IPS-20b (cell line): ENCODE data around the gene OR1S1.

Source experiments
- H3K27ac ChIP-seq: one replicate; pipeline ENCODE4 v1.5.1; 2013; ENCODE audit warnings: low read length
- H3K27me3 ChIP-seq: 2 replicates; pipeline ENCODE4 v1.6.1; 2013; ENCODE audit warnings: mild to moderate bottlenecking, low read length, inconsistent platforms; ENCODE audit not compliant: insufficient read depth
- H3K36me3 ChIP-seq: 2 replicates; pipeline ENCODE4 v1.6.1; 2013; ENCODE audit warnings: low read depth, mild to moderate bottlenecking, inconsistent platforms, low read length, moderate library complexity; ENCODE audit not compliant: insufficient read depth
- H3K4me1 ChIP-seq: 2 replicates; pipeline ENCODE4 v1.6.1; 2013; ENCODE audit warnings: mild to moderate bottlenecking, control low read depth, inconsistent platforms, low read length, moderate library complexity; ENCODE audit not compliant: insufficient read depth
- H3K4me3 ChIP-seq: 2 replicates; pipeline ENCODE4 v1.5.1; 2013; ENCODE audit warnings: mild to moderate bottlenecking, low read length, inconsistent platforms
- H3K9ac ChIP-seq: 2 replicates; pipeline ENCODE4 v1.6.1; 2013; ENCODE audit warnings: low read depth, mild to moderate bottlenecking, inconsistent platforms, low read length, moderate library complexity
- H3K9me3 ChIP-seq: 2 replicates; pipeline ENCODE4 v1.6.1; 2013; ENCODE audit warnings: mild to moderate bottlenecking, low read depth, low read length, inconsistent platforms; ENCODE audit not compliant: insufficient read depth

Gene OR1S1

GRCh38 chr11:58199271-58199670, 13.2 kb upstream of the OR1S1 start:
- H3K36me3 ChIP-seq: no peaks in the 10 kb centered on the region
- H3K4me3 ChIP-seq: no peak overlapping the region
- H3K4me1 ChIP-seq: no peaks in the 10 kb centered on the region
- H3K27ac ChIP-seq: no peak overlapping the region
- no peak overlapping the region for H3K9ac ChIP-seq
- H3K9me3 ChIP-seq: peaks cover 16% of the 10 kb centered on the region
- no peaks in the 10 kb centered on the region for H3K27me3 ChIP-seq

GRCh38 chr11:58204042-58204441, 8.5 kb upstream of the OR1S1 start, which contains the start of gene OR1S2:
Gene OR1S2 (minus strand): TSS chr11:58204142. CDS start chr11:58204142, 0 bp downstream.
- Histone ChIP-seq H3K27ac (no peak within 1 kb of the TSS), H3K4me3 (no peak within 1 kb of the TSS), H3K36me3 (no peaks in the 10 kb centered on the region), H3K9me3 (no peaks in the 10 kb centered on the region), H3K9ac (no peak within 1 kb of the TSS), H3K4me1 (no peaks in the 10 kb centered on the region), H3K27me3 (no peaks in the 10 kb centered on the region)

GRCh38 chr11:58216476-58216875, 4.0 kb downstream of the OR1S1 start:
- no peaks in the 10 kb centered on the region for H3K36me3 ChIP-seq
- H3K9me3 ChIP-seq: no peaks in the 10 kb centered on the region
- H3K27me3 ChIP-seq: no peaks in the 10 kb centered on the region
- no peaks in the 10 kb centered on the region for H3K4me1 ChIP-seq
- no peak overlapping the region for H3K27ac ChIP-seq
- no peak overlapping the region for H3K9ac ChIP-seq
- H3K4me3 ChIP-seq: no peak overlapping the region

GRCh38 chr11:58222721-58223120, 10.2 kb downstream of the OR1S1 start:
- Histone ChIP-seq H3K4me3 (no peak overlapping the region), H3K36me3 (no peaks in the 10 kb centered on the region), H3K27ac (no peak overlapping the region), H3K9me3 (no peaks in the 10 kb centered on the region), H3K27me3 (no peaks in the 10 kb centered on the region), H3K4me1 (no peaks in the 10 kb centered on the region), H3K9ac (no peak overlapping the region)

GRCh38 chr11:58227956-58228615, 15.6 kb downstream of the OR1S1 start:
- Histone ChIP-seq H3K27me3 (no peaks in the 10 kb centered on the region), H3K9me3 (no peaks in the 10 kb centered on the region), H3K4me1 (no peaks in the 10 kb centered on the region), H3K4me3 (no peak overlapping the region), H3K27ac (no peak overlapping the region), H3K36me3 (no peaks in the 10 kb centered on the region), H3K9ac (no peak overlapping the region)

- no peaks in the 10 kb centered on the region for H3K27me3 ChIP-seq
- no peak overlapping the region for H3K4me3 ChIP-seq
- H3K27ac ChIP-seq: no peak overlapping the region
- H3K4me1 ChIP-seq: no peaks in the 10 kb centered on the region
- H3K36me3 ChIP-seq: no peaks in the 10 kb centered on the region
- no peak overlapping the region for H3K9ac ChIP-seq
- H3K9me3 ChIP-seq: peaks cover 20% of the 10 kb centered on the region; the same call in 1 of the 2 replicates
These were observed 31.4 kb downstream of the OR1S1 start for GRCh38 chr11:58243954-58244353.

- no peaks in the 10 kb centered on the region for H3K4me1 ChIP-seq
- H3K27me3 ChIP-seq: no peaks in the 10 kb centered on the region
These were observed 42.4 kb downstream of the OR1S1 start for GRCh38 chr11:58254936-58255335.

GRCh38 chr11:58259983-58260382, 47.5 kb downstream of the OR1S1 start:
- H3K4me3 ChIP-seq: no peak overlapping the region
- H3K27me3 ChIP-seq: no peaks in the 10 kb centered on the region
- H3K9me3 ChIP-seq: peaks cover 5% of the 10 kb centered on the region; the same call in 1 of the 2 replicates
- no peaks in the 10 kb centered on the region for H3K4me1 ChIP-seq
- no peak overlapping the region for H3K27ac ChIP-seq
- no peaks in the 10 kb centered on the region for H3K36me3 ChIP-seq
- H3K9ac ChIP-seq: no peak overlapping the region

More at GRCh38 chr11:58254936-58255335, 42.4 kb downstream of the OR1S1 start:
- Histone ChIP-seq H3K4me3 (no peak overlapping the region), H3K9ac (no peak overlapping the region), H3K36me3 (no peaks in the 10 kb centered on the region), H3K27ac (no peak overlapping the region), H3K9me3 (peaks cover 5% of the 10 kb centered on the region; the same call in 1 of the 2 replicates)
